Measurements from ENCODE around the gene USP35.

DNA sequence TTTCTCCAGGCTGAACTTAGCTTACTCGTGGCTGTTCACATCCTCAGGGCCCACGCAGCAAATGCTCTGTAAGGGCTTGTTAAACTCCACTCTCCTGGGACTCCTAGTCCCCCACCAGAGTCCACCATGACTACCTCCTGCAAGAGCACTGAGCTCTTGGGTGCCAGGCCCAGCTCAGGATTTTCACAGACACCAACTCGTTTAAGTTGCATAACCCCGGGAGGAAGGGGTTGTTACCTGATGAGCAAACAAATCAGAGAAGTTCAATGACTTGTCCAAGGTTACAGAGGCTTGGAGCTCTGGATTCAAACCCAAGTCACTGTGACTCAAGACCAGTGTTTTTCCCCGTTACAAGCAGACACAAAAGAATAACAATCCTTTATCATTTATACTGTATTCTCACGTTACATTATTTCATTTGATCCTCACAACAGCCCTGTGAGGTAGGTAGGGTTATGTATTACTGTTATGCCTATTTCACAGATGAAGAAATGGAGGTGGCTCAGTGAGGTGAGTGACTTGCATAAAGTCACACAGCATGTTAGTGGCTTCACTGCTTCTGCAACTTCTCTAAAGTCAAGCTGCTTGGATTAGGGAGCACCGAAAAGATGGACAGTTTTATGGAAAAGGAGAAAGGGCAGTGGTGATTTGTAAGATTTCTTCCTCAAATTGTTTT is 17.7 kb upstream of the USP35 start:
- TF ChIP-seq, protein P1, sequence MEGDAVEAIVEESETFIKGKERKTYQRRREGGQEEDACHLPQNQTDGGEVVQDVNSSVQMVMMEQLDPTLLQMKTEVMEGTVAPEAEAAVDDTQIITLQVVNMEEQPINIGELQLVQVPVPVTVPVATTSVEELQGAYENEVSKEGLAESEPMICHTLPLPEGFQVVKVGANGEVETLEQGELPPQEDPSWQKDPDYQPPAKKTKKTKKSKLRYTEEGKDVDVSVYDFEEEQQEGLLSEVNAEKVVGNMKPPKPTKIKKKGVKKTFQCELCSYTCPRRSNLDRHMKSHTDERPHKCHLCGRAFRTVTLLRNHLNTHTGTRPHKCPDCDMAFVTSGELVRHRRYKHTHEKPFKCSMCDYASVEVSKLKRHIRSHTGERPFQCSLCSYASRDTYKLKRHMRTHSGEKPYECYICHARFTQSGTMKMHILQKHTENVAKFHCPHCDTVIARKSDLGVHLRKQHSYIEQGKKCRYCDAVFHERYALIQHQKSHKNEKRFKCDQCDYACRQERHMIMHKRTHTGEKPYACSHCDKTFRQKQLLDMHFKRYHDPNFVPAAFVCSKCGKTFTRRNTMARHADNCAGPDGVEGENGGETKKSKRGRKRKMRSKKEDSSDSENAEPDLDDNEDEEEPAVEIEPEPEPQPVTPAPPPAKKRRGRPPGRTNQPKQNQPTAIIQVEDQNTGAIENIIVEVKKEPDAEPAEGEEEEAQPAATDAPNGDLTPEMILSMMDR (IDR thresholded peaks at IDR 0.05 in 4 of 5, conservative IDR thresholded peaks at IDR 0.05 in 1 of 5): no peak
- no peak for TF ChIP-seq POLR2A (IDR thresholded peaks at IDR 0.05)
